ENCODE data around the gene SLC9A9. TPM values are rescaled to one million over a fixed set of nuclear protein-coding genes. Genes with fewer than 3 reads are reported as not detected.

SLC9A9 gene
- total RNA-seq, 3 donors from 2014 or later (not counting 1 experiment from before 2014, with no cell fraction given) = 24.0 to 29.1 (median 27.2) TPM

GRCh38 chr3:143261848-143262247, 586.4 kb downstream of the SLC9A9 start:
- H3K36me3 Mint-ChIP-seq = peaks cover 6% of the 10 kb centered on the region
- H3K27me3 ChIP-seq (ENCODE audit: control insufficient read depth, insufficient read depth, low read length) = no peaks in the 10 kb centered on the region
- H3K9me3 ChIP-seq (ENCODE audit: control insufficient read depth, insufficient read depth, low read length) = no peaks in the 10 kb centered on the region
- DNase-seq = no peak
- no peaks in the 10 kb centered on the region for H3K9me3 Mint-ChIP-seq
- H3K27ac ChIP-seq (ENCODE audit: low read length) = no peak overlapping the region
- WGBS (ENCODE audit: insufficient coverage) = 55% methylated on average over 1 of the region's 2 CpGs
- no peak overlapping the region for H3K27ac Mint-ChIP-seq
- peaks cover 38 to 50% of the 10 kb centered on the region in 2 donors for H3K4me1 Mint-ChIP-seq
- no peak overlapping the region for H3K4me3 ChIP-seq (ENCODE audit: low read length)
- no peak for ATAC-seq
- H3K27me3 Mint-ChIP-seq (ENCODE audit: low read depth in 2 of 2) = no peaks in the 10 kb centered on the region
- intact Hi-C loops (cut with micrococcal nuclease) = no loop called here
- no peaks in the 10 kb centered on the region for H3K36me3 ChIP-seq (ENCODE audit: control insufficient read depth, insufficient read depth, low read length)
- no peak for TF ChIP-seq CTCF (IDR thresholded peaks at IDR 0.05)
- no peak overlapping the region for H3K4me3 Mint-ChIP-seq
- H3K4me1 ChIP-seq (ENCODE audit: control insufficient read depth, insufficient read depth, low read length) = peaks cover 15% of the 10 kb centered on the region

GRCh38 chr3:143258692-143259091, 589.6 kb downstream of the SLC9A9 start:
- Mint-ChIP-seq H3K27ac (no peak overlapping the region), H3K36me3 (no peaks in the 10 kb centered on the region), H3K9me3 (no peaks in the 10 kb centered on the region), H3K4me1 (peaks cover 32 to 46% of the 10 kb centered on the region in 2 donors), H3K27me3 (ENCODE audit: low read depth in 2 of 2) (no peaks in the 10 kb centered on the region), H3K4me3 (no peak overlapping the region)
- no peak for ATAC-seq
- Histone ChIP-seq H3K27me3 (ENCODE audit: control insufficient read depth, insufficient read depth, low read length) (no peaks in the 10 kb centered on the region), H3K27ac (ENCODE audit: low read length) (no peak overlapping the region), H3K4me1 (ENCODE audit: control insufficient read depth, insufficient read depth, low read length) (peaks cover 9% of the 10 kb centered on the region), H3K4me3 (ENCODE audit: low read length) (no peak overlapping the region), H3K36me3 (ENCODE audit: control insufficient read depth, insufficient read depth, low read length) (no peaks in the 10 kb centered on the region), H3K9me3 (ENCODE audit: control insufficient read depth, insufficient read depth, low read length) (no peaks in the 10 kb centered on the region)
- intact Hi-C loops (cut with micrococcal nuclease) = no loop called here
- no peak for TF ChIP-seq CTCF (IDR thresholded peaks at IDR 0.05)
- no peak for DNase-seq
- 94% methylated on average over 2 of the region's 4 CpGs for WGBS (ENCODE audit: insufficient coverage)

GRCh38 chr3:143256416-143256815, 591.9 kb downstream of the SLC9A9 start:
- Histone ChIP-seq H3K36me3 (ENCODE audit: control insufficient read depth, insufficient read depth, low read length) (no peaks in the 10 kb centered on the region), H3K27me3 (ENCODE audit: control insufficient read depth, insufficient read depth, low read length) (no peaks in the 10 kb centered on the region), H3K27ac (ENCODE audit: low read length) (no peak overlapping the region), H3K4me3 (ENCODE audit: low read length) (no peak overlapping the region), H3K9me3 (ENCODE audit: control insufficient read depth, insufficient read depth, low read length) (no peaks in the 10 kb centered on the region), H3K4me1 (ENCODE audit: control insufficient read depth, insufficient read depth, low read length) (peaks cover 9% of the 10 kb centered on the region)
- Mint-ChIP-seq H3K4me3 (no peak overlapping the region), H3K27ac (no peak overlapping the region), H3K4me1 (peaks cover 32 to 47% of the 10 kb centered on the region in 2 donors), H3K27me3 (ENCODE audit: low read depth in 2 of 2) (no peaks in the 10 kb centered on the region), H3K36me3 (no peaks in the 10 kb centered on the region), H3K9me3 (no peaks in the 10 kb centered on the region)
- DNase-seq = no peak
- no peak for TF ChIP-seq CTCF (IDR thresholded peaks at IDR 0.05)
- intact Hi-C loops (cut with micrococcal nuclease) = no loop called here
- ATAC-seq = no peak

- Histone ChIP-seq H3K4me1 (ENCODE audit: control insufficient read depth, insufficient read depth, low read length) (peaks cover 9% of the 10 kb centered on the region), H3K9me3 (ENCODE audit: control insufficient read depth, insufficient read depth, low read length) (no peaks in the 10 kb centered on the region), H3K36me3 (ENCODE audit: control insufficient read depth, insufficient read depth, low read length) (no peaks in the 10 kb centered on the region), H3K27ac (ENCODE audit: low read length) (no peak overlapping the region), H3K27me3 (ENCODE audit: control insufficient read depth, insufficient read depth, low read length) (no peaks in the 10 kb centered on the region), H3K4me3 (ENCODE audit: low read length) (no peak overlapping the region)
- H3K27me3 Mint-ChIP-seq (ENCODE audit: low read depth in 2 of 2) = no peaks in the 10 kb centered on the region
- peak overlapping the region; percentile 10 to 71 for H3K27ac Mint-ChIP-seq
- H3K4me1 Mint-ChIP-seq = peaks cover 37 to 51% of the 10 kb centered on the region in 2 donors
- no peak overlapping the region for H3K4me3 Mint-ChIP-seq
- no peaks in the 10 kb centered on the region for H3K36me3 Mint-ChIP-seq
- TF ChIP-seq CTCF (IDR thresholded peaks at IDR 0.05) = no peak
- intact Hi-C loops (cut with micrococcal nuclease) = no loop called here
- ATAC-seq (no peak), DNase-seq (no peak)
- no peaks in the 10 kb centered on the region for H3K9me3 Mint-ChIP-seq
Measured at GRCh38 chr3:143255739-143256138, 592.5 kb downstream of the SLC9A9 start.

All from natural killer cell (primary cell).